Thoracic aorta (tissue), 2 donors: ENCODE results near the gene DPH1. TPM values are rescaled to one million over a fixed set of nuclear protein-coding genes. Genes with fewer than 3 reads are reported as not detected.
A peak's percentile ranks its signal among the peaks of the same experiment; 100 is the strongest.
"Not testable (repeated sequence)": the region's sequence is repeated elsewhere in the genome, so short reads cannot be mapped to it uniquely, and the experiment has no call there.

Experiments used
- ATAC-seq: fragments of 150-250 bp; one replicate; pipeline ENCODE4 v1.8.0; 2017; ENCODE audit warnings: low read depth; ENCODE audit not compliant: insufficient number of reproducible peaks, low FRiP score
- DNase-seq: peaks from one replicate; pipeline ENCODE4 v3.0.0-alpha.2; 2020; ENCODE audit warnings: low spot score
- H3K27ac ChIP-seq, 2 donors: fragments of 200-600 bp; sonication (generic); 1 replicate in 1 of 2; 2 replicates in 1 of 2; pipeline ENCODE4 v1.5.1; 2016; ENCODE audit warnings: mild to moderate bottlenecking in 2 of 2, moderate library complexity in 2 of 2
- H3K27me3 ChIP-seq: fragments of 200-600 bp; sonication (generic); replicated peaks from 2 replicates; pipeline ENCODE4 v1.6.0; 2016; ENCODE audit warnings: mild to moderate bottlenecking; ENCODE audit not compliant: insufficient read depth
- H3K36me3 ChIP-seq: fragments of 200-600 bp; sonication (generic); one replicate; pipeline ENCODE4 v1.5.1; 2016
- H3K4me1 ChIP-seq, 2 donors: fragments of 200-600 bp; sonication (generic); 1 replicate in 1 of 2; 2 replicates in 1 of 2; pipeline versions ENCODE4 v1.5.1 to v1.6.0; 2016; ENCODE audit warnings: low read depth in 2 of 2, mild to moderate bottlenecking in 1 of 2; ENCODE audit not compliant: control insufficient read depth in 1 of 2
- H3K4me3 ChIP-seq: fragments of 200-600 bp; sonication (generic); 2 replicates; pipeline ENCODE4 v1.5.1; 2016; ENCODE audit warnings: mild to moderate bottlenecking
- H3K9me3 ChIP-seq: fragments of 200-600 bp; sonication (generic); 2 replicates; pipeline ENCODE4 v1.5.1; 2016
- total RNA-seq, 2 donors: library from RNA; depleted of rRNA; stranded (reverse); fragments of >200 nt; gene quantifications; one replicate each; pipeline versions ENCODE4 v1.1.0 to v1.2.3, GENCODE V29; 2016
- TF ChIP-seq, protein P1 (sequence below): fragments of 200-600 bp; sonication (generic); IDR thresholded peaks from one replicate; pipeline ENCODE4 v1.5.1; 2019; ENCODE audit warnings: antibody characterized with exemption

Gene DPH1
- total RNA-seq = 10 to 100 TPM; 46.0 to 61.1 TPM

DNA sequence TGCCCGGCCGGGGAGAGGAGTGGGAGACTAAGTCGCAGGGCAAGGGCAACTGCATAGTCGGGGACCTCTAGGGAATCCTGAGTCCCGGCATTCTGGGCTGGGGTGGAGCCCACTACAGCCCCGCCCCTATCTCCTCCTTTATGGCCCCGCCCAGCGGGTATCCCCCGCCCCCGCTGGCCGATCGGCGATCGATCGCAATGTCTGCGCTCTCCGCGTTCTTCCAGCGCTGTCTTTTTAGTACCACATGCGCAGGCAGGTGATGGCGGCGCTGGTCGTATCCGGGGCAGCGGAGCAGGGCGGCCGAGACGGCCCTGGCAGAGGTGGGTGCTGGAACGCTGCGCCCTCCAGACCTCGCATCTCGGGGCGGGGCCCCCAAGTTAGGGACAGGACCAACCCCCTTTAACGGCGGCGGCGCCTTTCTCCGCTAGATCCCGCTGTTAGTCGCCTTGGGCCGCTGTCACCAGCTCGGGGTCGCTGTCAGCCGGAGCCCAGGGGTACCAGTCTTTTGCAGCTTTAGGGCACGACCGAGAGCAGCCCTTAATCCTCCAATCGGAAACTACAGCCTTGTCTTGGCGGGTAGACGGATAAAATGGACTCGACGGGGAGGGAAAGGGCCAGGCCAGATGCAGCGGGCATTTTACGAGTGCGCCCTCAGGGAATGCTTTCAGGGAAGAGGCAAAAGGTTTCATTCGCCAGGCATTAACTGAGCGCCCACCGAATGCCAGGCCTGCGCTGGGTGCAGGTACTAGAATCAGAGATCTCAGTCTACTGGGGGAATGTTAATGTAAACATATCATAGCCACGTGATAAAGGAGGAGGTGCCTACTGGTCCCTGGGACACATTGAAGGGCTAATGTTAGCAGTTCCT is at the start of gene DPH1:
Gene DPH1 (plus strand): TSS at position 243 of the 868 bp plus-strand sequence. CDS start 17 bp downstream, at position 260.
- Histone ChIP-seq H3K27ac (peak within 1 kb of the TSS in 1 of 2 donors; percentile 54), H3K9me3 (no peaks in the 10 kb centered on the region), H3K36me3 (peaks cover 4% of the 10 kb centered on the region), H3K4me1 (peaks cover 4 to 45% of the 10 kb centered on the region in 2 donors), H3K4me3 (peak within 1 kb of the TSS; percentile 88), H3K27me3 (no peaks in the 10 kb centered on the region)
- DNase-seq (no peak), ATAC-seq (peak; percentile 34)
- TF ChIP-seq, protein P1, sequence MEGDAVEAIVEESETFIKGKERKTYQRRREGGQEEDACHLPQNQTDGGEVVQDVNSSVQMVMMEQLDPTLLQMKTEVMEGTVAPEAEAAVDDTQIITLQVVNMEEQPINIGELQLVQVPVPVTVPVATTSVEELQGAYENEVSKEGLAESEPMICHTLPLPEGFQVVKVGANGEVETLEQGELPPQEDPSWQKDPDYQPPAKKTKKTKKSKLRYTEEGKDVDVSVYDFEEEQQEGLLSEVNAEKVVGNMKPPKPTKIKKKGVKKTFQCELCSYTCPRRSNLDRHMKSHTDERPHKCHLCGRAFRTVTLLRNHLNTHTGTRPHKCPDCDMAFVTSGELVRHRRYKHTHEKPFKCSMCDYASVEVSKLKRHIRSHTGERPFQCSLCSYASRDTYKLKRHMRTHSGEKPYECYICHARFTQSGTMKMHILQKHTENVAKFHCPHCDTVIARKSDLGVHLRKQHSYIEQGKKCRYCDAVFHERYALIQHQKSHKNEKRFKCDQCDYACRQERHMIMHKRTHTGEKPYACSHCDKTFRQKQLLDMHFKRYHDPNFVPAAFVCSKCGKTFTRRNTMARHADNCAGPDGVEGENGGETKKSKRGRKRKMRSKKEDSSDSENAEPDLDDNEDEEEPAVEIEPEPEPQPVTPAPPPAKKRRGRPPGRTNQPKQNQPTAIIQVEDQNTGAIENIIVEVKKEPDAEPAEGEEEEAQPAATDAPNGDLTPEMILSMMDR = no peak

DNA sequence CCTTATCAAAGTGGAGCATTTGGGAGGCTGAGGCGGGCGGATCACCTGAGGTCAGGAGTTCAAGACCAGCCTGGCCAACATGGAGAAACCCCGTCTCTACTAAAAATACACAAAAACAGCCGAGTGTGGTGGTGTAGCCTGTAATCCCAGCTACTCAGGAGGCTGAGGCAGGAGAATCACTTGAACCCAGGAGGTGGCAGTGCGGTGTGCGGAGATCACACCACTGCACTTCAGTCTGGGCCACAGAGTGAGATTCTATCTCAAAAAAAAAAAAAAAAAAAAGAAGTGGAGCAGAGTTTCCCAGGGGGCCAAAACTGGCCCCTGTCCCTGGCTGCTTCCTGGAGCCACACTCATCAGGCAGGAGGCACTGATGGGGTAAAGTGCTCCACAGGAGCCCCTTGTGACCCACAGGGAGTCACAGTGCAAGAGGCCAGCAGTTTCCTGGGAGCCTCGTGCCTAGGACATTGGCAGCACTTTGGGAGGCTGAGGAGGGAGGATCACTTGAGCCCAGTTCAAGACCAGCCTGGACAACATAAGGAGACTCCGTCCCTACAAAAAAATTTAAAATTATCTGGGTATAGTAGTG is 49.2 kb upstream of the DPH1 start:
- Histone ChIP-seq H3K4me1 (no peaks in the 10 kb centered on the region), H3K27ac (no peak overlapping the region), H3K4me3 (no peak overlapping the region), H3K27me3 (no peaks in the 10 kb centered on the region), H3K9me3 (no peaks in the 10 kb centered on the region), H3K36me3 (no peaks in the 10 kb centered on the region)
- no peak for DNase-seq
- ATAC-seq = no peak
- TF ChIP-seq, protein P1 = no peak

GRCh38 chr17:1982793-1983366 is 47.1 kb upstream of the DPH1 start:
- H3K4me3 ChIP-seq, H3K9me3 ChIP-seq, DNase-seq: not testable (repeated sequence)

DNA sequence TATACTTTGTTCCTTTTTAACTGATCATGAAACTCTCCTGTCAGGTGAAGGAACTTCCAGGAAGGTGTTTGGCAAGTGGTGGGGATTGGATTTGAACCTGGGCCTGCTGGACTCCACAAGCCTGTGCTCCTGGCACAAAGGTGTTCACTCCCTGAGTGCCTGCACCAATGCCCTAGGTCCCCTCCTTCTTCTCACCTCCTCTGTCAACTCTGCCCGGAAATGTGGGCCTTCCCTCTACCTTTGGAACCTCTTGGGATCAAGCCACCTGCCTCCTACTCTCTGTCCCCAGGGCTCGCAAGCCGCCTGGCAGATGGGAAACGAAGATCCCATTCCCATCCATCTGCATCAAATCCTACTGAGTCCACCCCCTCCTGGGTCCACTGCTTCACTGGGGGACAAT is 44.9 kb upstream of the DPH1 start:
- ATAC-seq = no peak
- Histone ChIP-seq H3K9me3 (no peaks in the 10 kb centered on the region), H3K27ac (no peak overlapping the region), H3K27me3 (no peaks in the 10 kb centered on the region), H3K4me3 (no peak overlapping the region), H3K4me1 (peaks cover 3 to 17% of the 10 kb centered on the region in 2 donors), H3K36me3 (no peaks in the 10 kb centered on the region)
- TF ChIP-seq, protein P1 = no peak
- no peak for DNase-seq

More at GRCh38 chr17:1982793-1983366, 47.1 kb upstream of the DPH1 start:
- not testable (repeated sequence) for H3K27ac ChIP-seq, H3K27me3 ChIP-seq, H3K4me1 ChIP-seq, H3K36me3 ChIP-seq, ATAC-seq

GRCh38 chr17:1985686-1986085 is 44.3 kb upstream of the DPH1 start:
- Histone ChIP-seq H3K4me3 (no peak overlapping the region), H3K9me3 (no peaks in the 10 kb centered on the region), H3K4me1 (peaks cover 3 to 17% of the 10 kb centered on the region in 2 donors), H3K27me3 (no peaks in the 10 kb centered on the region), H3K27ac (no peak overlapping the region), H3K36me3 (no peaks in the 10 kb centered on the region)
- DNase-seq = no peak
- no peak for ATAC-seq
- TF ChIP-seq, protein P1 = no peak
